Osteoblast (primary cell): ENCODE results near the gene DIO3. TPM values are rescaled to one million over a fixed set of nuclear protein-coding genes. Genes with fewer than 3 reads are reported as not detected.

ENCODE experiments used
- DNase-seq: peaks from one replicate; pipeline ENCODE4 v3.0.0; 2011; ENCODE audit warnings: low spot score, mixed read lengths; ENCODE audit not compliant: insufficient read length; ENCODE audit errors: missing footprints
- H2AFZ ChIP-seq: 2 replicates; pipeline ENCODE4 v1.6.0; 2011; ENCODE audit warnings: mild to moderate bottlenecking, low read length
- H3K27ac ChIP-seq: 2 replicates; pipeline ENCODE4 v1.5.1; 2011; ENCODE audit warnings: mild to moderate bottlenecking, low read depth, low read length, moderate library complexity
- H3K27me3 ChIP-seq: 2 replicates; pipeline ENCODE4 v1.6.0; 2012; ENCODE audit warnings: mild to moderate bottlenecking, control low read depth, inconsistent platforms, low read length, moderate library complexity; ENCODE audit not compliant: insufficient read depth
- H3K36me3 ChIP-seq: 2 replicates; pipeline ENCODE4 v1.5.1; 2011; ENCODE audit warnings: mild to moderate bottlenecking, low read length, control low read depth, moderate library complexity; ENCODE audit not compliant: insufficient read depth
- H3K4me1 ChIP-seq: 2 replicates; pipeline ENCODE4 v1.5.1; 2011; ENCODE audit warnings: mild to moderate bottlenecking, low read length, control low read depth, moderate library complexity; ENCODE audit not compliant: insufficient read depth
- H3K4me2 ChIP-seq: 2 replicates; pipeline ENCODE4 v1.6.0; 2011; ENCODE audit warnings: mild to moderate bottlenecking, low read length; ENCODE audit not compliant: insufficient read depth
- H3K4me3 ChIP-seq: fragments of 200-600 bp; sonication (generic); 3 replicates; pipeline ENCODE4 v1.5.1; 2012; ENCODE audit warnings: mild to moderate bottlenecking, low read length, inconsistent platforms; ENCODE audit not compliant: insufficient read depth
- H3K79me2 ChIP-seq: 2 replicates; pipeline ENCODE4 v1.6.0; 2012; ENCODE audit warnings: mild to moderate bottlenecking, low read length, control low read depth, inconsistent platforms; ENCODE audit not compliant: insufficient read depth
- H3K9me3 ChIP-seq: 2 replicates; pipeline ENCODE4 v1.5.1; 2011; ENCODE audit warnings: low read depth, low read length, control low read depth
- H4K20me1 ChIP-seq: 2 replicates; pipeline ENCODE4 v1.6.0; 2012; ENCODE audit warnings: mild to moderate bottlenecking, low read length, control low read depth; ENCODE audit not compliant: insufficient read depth
- CTCF ChIP-seq: IDR thresholded peaks from 2 replicates; pipeline ENCODE4 v1.5.1; 2011; ENCODE audit warnings: mild to moderate bottlenecking, low read depth, low read length, moderate library complexity; ENCODE audit errors: extremely low read depth
- total RNA-seq: library from RNA; depleted of rRNA; stranded (reverse); fragments of >200 nt; gene quantifications from 2 replicates; pipeline ENCODE4 v1.2.3, GENCODE V29; 2012

DIO3 gene
- total RNA-seq, 1 donor = not detected

GRCh38 chr14:101573289-101573688 is 12.0 kb downstream of the DIO3 start:
- Histone ChIP-seq H3K4me1 (no peaks in the 10 kb centered on the region), H3K27ac (no peak overlapping the region), H3K79me2 (no peaks in the 10 kb centered on the region), H3K9me3 (no peaks in the 10 kb centered on the region), H3K4me3 (no peak overlapping the region), H4K20me1 (no peaks in the 10 kb centered on the region), H3K36me3 (no peaks in the 10 kb centered on the region), H3K27me3 (peaks cover 11% of the 10 kb centered on the region), H3K4me2 (no peak overlapping the region), H2AFZ (no peak overlapping the region)
- TF ChIP-seq CTCF = no peak
- DNase-seq = peak; percentile 5

GRCh38 chr14:101575581-101575980 is 14.3 kb downstream of the DIO3 start:
- Histone ChIP-seq H4K20me1 (no peaks in the 10 kb centered on the region), H3K36me3 (no peaks in the 10 kb centered on the region), H3K9me3 (no peaks in the 10 kb centered on the region), H3K27me3 (no peaks in the 10 kb centered on the region), H3K27ac (no peak overlapping the region), H3K4me2 (no peak overlapping the region), H3K4me3 (no peak overlapping the region), H2AFZ (no peak overlapping the region), H3K4me1 (no peaks in the 10 kb centered on the region), H3K79me2 (no peaks in the 10 kb centered on the region)
- TF ChIP-seq CTCF = no peak
- no peak for DNase-seq

GRCh38 chr14:101577221-101577909 is 16.1 kb downstream of the DIO3 start:
- TF ChIP-seq CTCF = no peak
- peaks cover 2% of the 10 kb centered on the region for H3K27me3 ChIP-seq
- H3K27ac ChIP-seq = no peak overlapping the region
- H3K79me2 ChIP-seq = no peaks in the 10 kb centered on the region
- H3K4me1 ChIP-seq = no peaks in the 10 kb centered on the region
- H3K36me3 ChIP-seq = no peaks in the 10 kb centered on the region
- H3K4me2 ChIP-seq = no peak overlapping the region
- no peaks in the 10 kb centered on the region for H3K9me3 ChIP-seq
- no peak overlapping the region for H2AFZ ChIP-seq
- H4K20me1 ChIP-seq = no peaks in the 10 kb centered on the region
- no peak for DNase-seq
- no peak overlapping the region for H3K4me3 ChIP-seq

GRCh38 chr14:101578489-101578888 is 17.2 kb downstream of the DIO3 start:
- H3K4me1 ChIP-seq = no peaks in the 10 kb centered on the region
- no peaks in the 10 kb centered on the region for H3K9me3 ChIP-seq
- H3K79me2 ChIP-seq = no peaks in the 10 kb centered on the region
- H4K20me1 ChIP-seq = no peaks in the 10 kb centered on the region
- peak; percentile 46 for DNase-seq
- peaks cover 2% of the 10 kb centered on the region for H3K27me3 ChIP-seq
- no peak overlapping the region for H3K27ac ChIP-seq
- TF ChIP-seq CTCF = no peak
- no peaks in the 10 kb centered on the region for H3K36me3 ChIP-seq
- H3K4me3 ChIP-seq = no peak overlapping the region
- H3K4me2 ChIP-seq = no peak overlapping the region
- H2AFZ ChIP-seq = no peak overlapping the region
